GM18498 (cell line): Measurements from ENCODE around the gene SORCS3.

Source experiments
- ATAC-seq: cut with Tn5 transposase; IDR thresholded peaks from one replicate; pipeline ENCODE4 v1.9.1; 2021; ENCODE audit warnings: mild to moderate bottlenecking, moderate library complexity; ENCODE audit not compliant: unreplicated experiment

SORCS3 gene

GRCh38 chr10:104908581-104908980, 267.5 kb downstream of the SORCS3 start:
- ATAC-seq = no peak

- no peak for ATAC-seq
These were observed 269.6 kb downstream of the SORCS3 start for GRCh38 chr10:104910712-104911111.

GRCh38 chr10:104913390-104913789, 272.3 kb downstream of the SORCS3 start:
- no peak for ATAC-seq

- ATAC-seq = no peak
These were observed 279.4 kb downstream of the SORCS3 start for GRCh38 chr10:104920476-104920875.

GRCh38 chr10:104921763-104922162, 280.7 kb downstream of the SORCS3 start:
- ATAC-seq = no peak

GRCh38 chr10:104922810-104923209, 281.7 kb downstream of the SORCS3 start:
- peak; percentile 67 for ATAC-seq

GRCh38 chr10:104923501-104923900, 282.4 kb downstream of the SORCS3 start:
- ATAC-seq = no peak

- ATAC-seq = no peak
These were observed 283.2 kb downstream of the SORCS3 start for GRCh38 chr10:104924101-104924795.

GRCh38 chr10:104925232-104925851, 284.3 kb downstream of the SORCS3 start:
- ATAC-seq = peak; percentile 58

- no peak for ATAC-seq
These were observed 287.6 kb downstream of the SORCS3 start for GRCh38 chr10:104928734-104929133.

GRCh38 chr10:104931612-104932134, 290.6 kb downstream of the SORCS3 start:
- ATAC-seq = no peak

- ATAC-seq = no peak
These were observed 294.6 kb downstream of the SORCS3 start for GRCh38 chr10:104935656-104936055.

- ATAC-seq = no peak
These were observed 296.5 kb downstream of the SORCS3 start for GRCh38 chr10:104937567-104937966.

- ATAC-seq = no peak
These were observed 296.9 kb downstream of the SORCS3 start for GRCh38 chr10:104938031-104938430.

GRCh38 chr10:104941662-104942061, 300.6 kb downstream of the SORCS3 start:
- no peak for ATAC-seq

GRCh38 chr10:104947314-104947713, 306.2 kb downstream of the SORCS3 start:
- ATAC-seq = no peak

- ATAC-seq = no peak
These were observed 316.2 kb downstream of the SORCS3 start for GRCh38 chr10:104957178-104957841.

- no peak for ATAC-seq
These were observed 325.6 kb downstream of the SORCS3 start for GRCh38 chr10:104966563-104967297.

GRCh38 chr10:104980368-104980767, 339.3 kb downstream of the SORCS3 start:
- ATAC-seq = no peak

GRCh38 chr10:104981995-104982394, 340.9 kb downstream of the SORCS3 start:
- ATAC-seq = no peak

- ATAC-seq = no peak
These were observed 347.6 kb downstream of the SORCS3 start for GRCh38 chr10:104988686-104989085.
